ENCODE results near the gene ABHD8.
A peak's percentile ranks its signal among the peaks of the same experiment; 100 is the strongest.

ABHD8 gene

GRCh38 chr19:17333611-17334413 lies 30.6 kb upstream of the ABHD8 start:
- DNase-seq (ENCODE audit: low spot score): no peak

- peak; percentile 67 for DNase-seq (ENCODE audit: low spot score)
These were observed 29.7 kb upstream of the ABHD8 start for GRCh38 chr19:17332677-17333581.

GRCh38 chr19:17332360-17332676 lies 29.1 kb upstream of the ABHD8 start:
- DNase-seq (ENCODE audit: low spot score): no peak

GRCh38 chr19:17331045-17331558 lies 27.9 kb upstream of the ABHD8 start:
- DNase-seq (ENCODE audit: low spot score): no peak

GRCh38 chr19:17330262-17331044 lies 27.2 kb upstream of the ABHD8 start:
- DNase-seq (ENCODE audit: low spot score): no peak

- no peak for DNase-seq (ENCODE audit: low spot score)
These were observed 26.4 kb upstream of the ABHD8 start for GRCh38 chr19:17329366-17330261.

GRCh38 chr19:17328517-17329365 lies 25.5 kb upstream of the ABHD8 start:
- DNase-seq (ENCODE audit: low spot score): no peak

- peak; percentile 92 for DNase-seq (ENCODE audit: low spot score)
These were observed 24.7 kb upstream of the ABHD8 start for GRCh38 chr19:17327654-17328516.

- peak; percentile 64 for DNase-seq (ENCODE audit: low spot score)
These were observed 23.9 kb upstream of the ABHD8 start for GRCh38 chr19:17327068-17327653.

- no peak for DNase-seq (ENCODE audit: low spot score)
These were observed 23.4 kb upstream of the ABHD8 start for GRCh38 chr19:17326595-17326966.

- DNase-seq (ENCODE audit: low spot score): no peak
These were observed 22.8 kb upstream of the ABHD8 start for GRCh38 chr19:17325881-17326594.

GRCh38 chr19:17325133-17325532 lies 21.9 kb upstream of the ABHD8 start:
- DNase-seq (ENCODE audit: low spot score): no peak

GRCh38 chr19:17324357-17325114 lies 21.3 kb upstream of the ABHD8 start:
- no peak for DNase-seq (ENCODE audit: low spot score)

GRCh38 chr19:17323964-17324332 lies 20.7 kb upstream of the ABHD8 start:
- no peak for DNase-seq (ENCODE audit: low spot score)

GRCh38 chr19:17323300-17323963 lies 20.2 kb upstream of the ABHD8 start:
- DNase-seq (ENCODE audit: low spot score): no peak

- DNase-seq (ENCODE audit: low spot score): no peak
These were observed 19.6 kb upstream of the ABHD8 start for GRCh38 chr19:17322854-17323253.
